Measurements from ENCODE around the gene BCL2L2. TPM values are rescaled to one million over a fixed set of nuclear protein-coding genes. Genes with fewer than 3 reads are reported as not detected.
A peak's percentile ranks its signal among the peaks of the same experiment; 100 is the strongest.

BCL2L2 gene
- total and polyA plus RNA-seq, 9 of the 15 experiments (the other 6 are each of a cell fraction or from before 2014, with no cell fraction given), result 2.6 to 32.5 (median 14.7) TPM

- TF ChIP-seq BCLAF1 (IDR thresholded peaks at IDR 0.05; ENCODE audit: borderline replicate concordance in 1 of 2, control insufficient read depth in 1 of 2, low read depth in 2 of 2, low read length in 1 of 2) (no peak), ZBED1 (IDR thresholded peaks at IDR 0.05) (no peak; the same call in 1 of the 2 replicates), ZNF75A (CRISPR knock-in tag; IDR thresholded peaks at IDR 0.05) (peak; percentile 18; the same call in 1 of the 2 replicates), USF2 (CRISPR knock-in tag; IDR thresholded peaks at IDR 0.05) (peak; percentile 94), CGGBP1 (CRISPR knock-in tag; IDR thresholded peaks at IDR 0.05) (peak; percentile 79; the same call in 1 of the 2 replicates), ZBTB5 (IDR thresholded peaks at IDR 0.05) (no peak), ESRRA (IDR thresholded peaks at IDR 0.05; ENCODE audit: borderline replicate concordance, low read depth) (peak; percentile 82; the same call in 1 of the 2 replicates), CBX3 (IDR thresholded peaks at IDR 0.05; ENCODE audit: borderline replicate concordance in 1 of 2, low read length in 2 of 2) (peak in 1 of 2 experiments; percentile 73; a peak in 2 of 3 replicates), PHF8 (IDR thresholded peaks at IDR 0.05; ENCODE audit: borderline replicate concordance, low read length) (peak; percentile 74), IRF1 (CRISPR knock-in tag; IDR thresholded peaks at IDR 0.05; ENCODE audit: borderline replicate concordance) (no peak), POU5F1 (IDR thresholded peaks at IDR 0.05; ENCODE audit: borderline replicate concordance, low read depth, low read length, partially characterized antibody) (no peak), TCF3 (CRISPR knock-in tag; IDR thresholded peaks at IDR 0.05) (no peak), ZNF431 (CRISPR knock-in tag; IDR thresholded peaks at IDR 0.05) (no peak), NFYB (IDR thresholded peaks at IDR 0.05; ENCODE audit: extremely low read depth, insufficient read length) (peak; percentile 91), KLF1 (tag; IDR thresholded peaks at IDR 0.05) (peak; percentile 76; the same call in 1 of the 2 replicates), E2F5 (CRISPR knock-in tag; IDR thresholded peaks at IDR 0.05) (no peak)
These were observed 14.2 kb downstream of the BCL2L2 start, which contains the start of gene PABPN1 (continued) for GRCh38 chr14:23320584-23321571.

Measured in K562 (cell line).